Stimulated activated CD4-positive, alpha-beta T cell treated with anti-CD3 and anti-CD28 coated beads, Interleukin-12 subunit alpha, Interleukin-12 subunit beta, amount 100 ng/mL, for 24 hours (primary cell): ENCODE data around the gene MYH15.

Experiments
- DNase-seq, 2 experiments: peaks; one replicate each; pipeline ENCODE4 v3.0.0-alpha.2; 2020; ENCODE audit warnings: low read depth in 2 of 2

The MYH15 gene

DNA sequence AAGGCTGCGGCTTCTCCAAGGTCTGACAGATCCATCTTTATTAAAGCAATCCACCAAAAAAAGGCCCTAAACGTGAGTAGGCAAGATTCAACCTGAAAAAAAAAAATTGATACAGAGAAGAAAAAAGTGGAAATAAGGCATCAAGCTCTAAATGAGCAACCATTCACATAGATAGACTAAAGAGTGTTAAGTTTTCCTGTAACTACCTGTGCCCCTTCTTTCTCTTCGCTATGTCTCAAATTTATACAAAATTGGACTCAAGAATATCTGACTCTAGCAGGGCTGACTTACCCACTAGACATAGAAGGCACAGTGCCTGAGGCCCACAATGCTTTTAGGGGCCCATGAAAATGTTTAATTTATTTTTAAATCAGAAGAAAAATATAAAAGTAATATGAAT is at the start of gene MYH15:
Gene MYH15, minus strand, starts transcription at position 101 of the 400 bp plus-strand sequence. Its CDS starts 66 bp downstream, at position 35.
- DNase-seq = no peak

DNA sequence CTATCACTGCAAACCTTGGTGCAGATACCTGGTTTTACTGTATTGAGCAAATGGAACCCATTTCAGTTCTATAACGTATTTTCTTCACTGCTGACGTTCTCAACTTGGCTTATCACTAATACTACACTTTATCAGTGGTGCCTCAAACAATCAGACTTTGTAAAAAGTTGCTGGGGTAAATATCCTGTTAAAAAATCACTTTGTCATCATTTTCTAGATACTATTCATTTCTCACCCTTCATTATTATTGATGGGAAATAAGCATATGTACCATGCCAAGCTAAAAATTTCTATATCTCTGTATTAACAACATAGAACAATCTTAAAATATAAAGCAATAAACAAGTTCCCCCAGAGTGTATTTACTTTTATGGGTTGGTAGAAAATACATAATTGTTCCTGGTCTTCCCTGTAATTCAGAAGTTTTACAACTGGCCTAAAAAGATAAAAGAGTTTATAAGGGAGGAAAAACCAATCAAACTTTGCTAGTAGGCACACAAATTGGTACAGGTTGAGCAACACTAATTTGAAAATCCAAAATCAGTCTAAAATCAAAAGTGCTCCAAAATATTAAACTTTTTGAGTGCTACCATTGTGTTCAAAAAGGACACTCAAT is 45.7 kb upstream of the MYH15 start:
- DNase-seq = no peak

DNA sequence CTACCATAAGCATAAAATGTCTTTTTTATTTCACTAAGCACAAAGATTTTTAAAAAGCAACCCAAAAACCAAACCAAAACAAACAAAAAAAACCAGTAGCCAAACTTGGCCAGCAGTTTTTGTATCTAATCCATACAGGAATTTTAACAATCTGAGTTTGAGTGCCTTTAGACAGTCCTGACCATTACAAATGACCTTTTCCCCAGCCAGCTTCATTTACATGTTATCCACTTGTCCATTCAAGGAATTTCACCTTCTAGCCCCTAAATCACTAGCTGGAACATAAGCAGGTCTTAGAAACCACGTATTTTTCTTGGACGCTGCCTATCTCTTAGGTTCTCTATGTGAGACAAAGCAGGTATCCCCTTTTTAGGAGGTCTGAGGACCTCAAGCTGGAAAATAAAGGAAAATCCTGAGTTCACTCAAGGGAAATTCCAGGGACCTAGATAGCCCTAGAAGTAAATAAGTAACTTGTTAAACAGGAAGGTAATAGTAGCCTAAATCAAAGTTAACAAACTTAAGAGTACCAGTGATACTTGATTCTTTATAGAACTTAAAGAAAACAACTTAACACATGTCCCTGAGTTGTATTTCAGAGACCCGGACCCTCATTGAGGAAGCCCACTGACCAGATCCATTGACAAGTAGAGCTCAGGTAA is 44.6 kb upstream of the MYH15 start:
- DNase-seq = no peak

DNA sequence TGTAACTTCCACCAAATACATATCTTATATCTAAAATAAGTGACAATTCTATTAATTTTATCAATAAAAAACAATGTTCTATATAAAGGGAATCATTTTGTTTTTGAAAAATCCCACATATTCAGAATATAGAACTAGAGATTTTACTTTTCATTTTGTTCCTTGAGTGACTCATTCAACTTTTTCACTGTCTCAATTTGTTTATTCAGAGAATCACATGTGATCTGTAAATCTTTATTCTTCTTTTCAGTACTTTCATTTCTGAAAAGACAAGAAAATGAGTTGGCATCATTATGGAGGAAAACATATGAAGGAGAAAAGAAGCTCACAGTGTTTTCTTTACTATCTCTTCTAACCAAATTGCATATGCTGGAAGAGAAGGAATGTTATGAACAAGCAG is 43.8 kb upstream of the MYH15 start:
- no peak for DNase-seq

DNA sequence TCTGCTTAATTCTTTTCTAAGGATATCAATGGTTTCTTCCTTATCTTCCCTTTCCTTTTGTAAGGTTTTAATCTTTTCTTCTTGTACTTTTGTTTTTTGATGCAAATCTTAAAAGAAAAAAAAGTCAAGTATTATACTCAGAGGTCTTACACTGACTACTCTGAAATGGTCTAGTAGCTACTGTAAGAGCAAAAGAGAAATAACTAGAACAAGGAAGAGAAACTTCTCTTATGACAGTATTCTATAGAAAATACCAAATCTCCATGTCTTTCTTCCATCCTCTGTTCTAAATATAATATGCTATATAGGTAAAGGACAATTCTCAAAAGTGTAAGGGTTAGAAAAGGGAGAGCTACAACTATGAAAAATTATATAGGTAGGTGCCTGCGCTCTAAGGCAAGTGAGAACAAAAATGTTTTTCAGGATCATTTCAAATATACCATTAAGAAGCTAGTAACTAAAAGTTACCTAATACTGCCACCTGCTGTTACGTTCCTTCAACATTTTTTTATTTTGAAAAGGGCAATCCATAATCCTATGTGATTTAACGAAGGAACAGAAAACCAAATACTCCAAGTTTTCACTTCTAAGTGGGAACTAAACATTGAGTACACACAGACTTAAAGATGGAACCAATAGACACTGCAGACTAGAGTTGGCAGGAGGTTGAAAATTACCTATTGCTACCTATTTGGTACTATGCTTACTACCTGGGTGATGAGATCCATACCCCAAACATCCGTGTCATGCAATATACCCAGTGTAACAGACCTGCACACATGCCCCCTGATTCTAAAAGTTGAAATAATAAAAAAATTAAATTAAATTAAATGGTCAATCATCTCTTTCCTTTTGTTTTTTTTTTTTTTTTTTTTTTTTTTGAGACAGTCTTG is 42.1 kb upstream of the MYH15 start:
- DNase-seq = no peak

DNA sequence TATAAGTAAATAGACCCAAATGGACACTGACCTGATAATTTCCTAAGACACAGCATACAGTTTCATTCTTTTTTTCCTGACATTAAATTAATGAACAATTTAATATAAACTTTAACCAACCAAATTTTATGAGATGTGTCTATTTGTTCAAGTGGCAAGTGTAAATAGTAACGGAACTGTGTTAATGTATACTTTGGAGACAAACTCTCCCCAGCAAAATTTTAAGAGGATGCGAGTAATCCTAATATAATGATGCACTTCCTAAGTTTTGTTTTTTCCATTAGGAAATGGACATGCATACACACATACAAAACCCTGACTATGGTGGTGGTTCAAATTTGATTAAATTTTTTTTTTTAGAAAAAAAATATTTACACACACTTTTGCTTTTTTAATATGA is 38.5 kb upstream of the MYH15 start:
- no peak for DNase-seq

DNA sequence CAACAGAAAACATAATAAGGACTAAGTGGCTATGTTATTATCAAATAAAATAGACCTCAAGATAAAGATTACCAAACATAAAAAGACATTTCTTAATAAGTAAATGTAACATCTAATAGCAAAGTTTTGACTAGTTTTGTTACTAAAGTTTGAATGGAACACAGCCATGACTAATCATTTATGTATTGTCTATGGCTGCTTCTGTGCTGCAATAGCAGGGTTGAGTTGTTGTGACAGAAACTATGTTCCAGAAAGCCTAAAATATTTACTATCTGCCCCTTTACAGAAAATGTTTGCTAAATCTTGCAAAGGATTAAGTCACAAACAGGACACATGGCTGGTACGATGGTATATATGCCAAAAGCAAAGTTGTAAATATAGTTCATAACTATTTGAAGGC is 37.9 kb upstream of the MYH15 start:
- no peak for DNase-seq

DNA sequence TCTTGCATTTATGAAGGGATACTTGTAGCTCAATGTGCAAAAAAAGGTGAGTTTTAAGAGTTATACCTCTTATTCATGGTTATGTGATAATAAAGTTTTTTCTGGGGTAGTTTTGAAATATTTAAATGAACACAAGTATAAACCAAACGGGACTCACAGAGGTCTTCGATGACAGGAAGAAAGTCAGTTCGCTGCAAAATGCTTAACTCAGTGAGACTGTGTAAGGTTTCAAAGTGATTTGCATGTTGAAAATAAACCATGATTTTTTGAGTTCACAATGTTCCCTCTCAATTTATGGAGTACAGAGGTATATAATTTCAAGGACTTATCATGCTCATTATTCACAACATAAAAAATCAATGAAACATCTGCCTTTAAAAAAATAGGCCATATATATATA is 36.3 kb upstream of the MYH15 start:
- DNase-seq = no peak

DNA sequence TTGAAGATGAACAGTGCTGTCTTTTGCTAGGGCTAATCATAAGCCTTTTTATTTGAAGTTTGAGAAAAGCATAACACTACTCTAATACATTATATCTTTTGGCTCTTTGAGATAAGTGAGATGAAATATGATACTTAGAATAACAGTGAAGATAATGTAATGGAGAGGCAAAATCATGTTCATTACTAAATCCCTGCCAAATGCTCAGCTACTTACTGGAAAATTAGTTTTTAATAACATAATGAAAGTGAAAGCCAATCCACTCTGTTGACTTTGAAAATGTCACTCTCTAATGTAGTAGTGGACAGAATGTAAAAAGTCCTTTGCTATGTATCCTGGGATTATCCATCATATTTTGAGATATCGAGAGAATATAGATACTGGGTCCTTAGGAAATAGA is 35.9 kb upstream of the MYH15 start:
- no peak for DNase-seq

DNA sequence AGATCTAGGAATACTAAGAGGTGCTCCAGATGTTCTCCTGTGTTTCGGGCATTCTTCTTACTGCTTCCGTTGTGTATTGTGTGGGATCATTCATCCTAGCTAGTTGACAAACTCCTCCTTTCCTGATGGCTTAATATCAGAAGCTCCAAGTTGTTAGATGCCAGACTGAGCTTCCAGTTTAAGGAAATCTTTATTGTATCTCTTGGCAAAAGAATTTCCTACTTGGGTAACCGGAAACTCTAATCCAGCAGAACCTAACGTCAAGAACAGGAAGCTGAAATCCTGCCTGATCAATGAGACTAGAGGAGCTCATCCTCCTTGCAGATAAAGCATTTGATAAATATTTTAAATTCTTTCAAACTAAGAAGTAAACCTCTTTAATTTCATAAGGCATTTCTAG is 27.7 kb upstream of the MYH15 start:
- DNase-seq = no peak

DNA sequence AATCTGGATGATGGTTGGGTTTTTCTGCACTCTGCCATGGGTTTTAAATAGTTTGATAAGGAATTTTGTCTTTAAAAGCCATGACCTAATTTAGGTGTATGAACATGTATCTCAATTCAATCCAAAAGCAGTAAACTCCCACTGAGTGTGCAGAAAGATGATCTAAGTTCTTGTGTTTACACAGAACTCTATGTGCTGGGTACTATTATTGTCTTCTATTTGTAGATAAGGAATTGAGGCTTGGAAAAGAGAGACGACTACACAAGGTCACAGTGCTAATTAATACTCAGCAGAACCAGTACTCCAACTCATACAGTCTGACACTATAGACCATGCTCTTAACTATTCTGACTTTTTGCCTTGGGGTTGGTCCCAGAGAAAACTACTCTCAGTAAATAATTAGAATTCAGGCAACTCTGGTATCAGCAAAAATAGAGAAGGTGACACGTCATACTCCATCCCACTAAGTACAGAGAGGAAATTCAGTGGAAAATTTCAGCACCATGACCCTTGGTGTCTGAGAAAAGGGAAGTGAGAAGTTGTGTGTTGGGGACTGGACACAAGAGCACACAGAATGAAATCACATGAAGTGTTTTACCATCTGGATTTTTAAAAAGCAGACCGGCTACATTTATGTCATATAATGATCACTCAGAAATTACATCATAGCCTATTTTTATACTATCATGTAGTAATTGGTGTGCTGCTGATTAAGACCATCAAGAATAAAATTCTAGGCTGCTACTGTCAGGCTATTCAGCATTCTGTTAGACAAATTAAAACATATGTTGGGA is 18.3 kb upstream of the MYH15 start:
- no peak for DNase-seq

DNA sequence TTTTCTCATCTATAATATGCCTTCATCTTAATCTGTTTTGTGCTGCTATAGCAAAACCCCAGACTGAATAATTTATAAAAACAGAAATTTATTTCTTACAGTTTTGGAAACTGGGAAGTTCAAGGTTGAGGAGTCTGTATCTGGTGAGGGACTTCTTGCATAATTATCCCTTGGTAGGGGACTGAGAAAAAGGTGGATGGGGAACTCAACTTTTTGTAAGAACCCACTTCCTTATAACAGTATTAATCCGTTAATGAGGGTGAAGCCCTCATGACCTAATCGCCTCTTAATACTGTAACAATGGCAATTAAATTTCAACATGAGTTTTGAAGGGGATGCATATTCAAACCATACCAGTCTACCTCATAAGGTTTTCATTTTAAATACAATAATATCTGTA is 17.4 kb upstream of the MYH15 start:
- no peak for DNase-seq

DNA sequence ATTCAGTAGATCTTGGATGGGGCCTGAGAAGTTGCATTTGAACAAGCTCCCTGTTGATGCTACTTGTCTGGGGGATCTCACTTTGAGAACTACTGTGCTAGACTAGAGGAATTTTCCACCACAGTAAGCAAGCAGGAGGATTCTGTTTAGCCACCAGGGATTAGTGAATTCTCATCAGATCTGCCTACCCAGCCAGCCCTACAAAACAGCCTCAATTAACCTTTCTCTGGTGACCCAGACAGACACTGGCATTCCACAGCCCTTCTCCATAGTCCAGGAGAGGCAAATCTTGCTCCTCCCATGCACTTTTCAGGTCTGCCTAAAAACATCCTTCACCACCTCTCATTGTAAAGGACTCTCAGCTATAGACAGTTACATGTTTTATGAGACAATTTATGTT is 16.7 kb upstream of the MYH15 start:
- no peak for DNase-seq

DNA sequence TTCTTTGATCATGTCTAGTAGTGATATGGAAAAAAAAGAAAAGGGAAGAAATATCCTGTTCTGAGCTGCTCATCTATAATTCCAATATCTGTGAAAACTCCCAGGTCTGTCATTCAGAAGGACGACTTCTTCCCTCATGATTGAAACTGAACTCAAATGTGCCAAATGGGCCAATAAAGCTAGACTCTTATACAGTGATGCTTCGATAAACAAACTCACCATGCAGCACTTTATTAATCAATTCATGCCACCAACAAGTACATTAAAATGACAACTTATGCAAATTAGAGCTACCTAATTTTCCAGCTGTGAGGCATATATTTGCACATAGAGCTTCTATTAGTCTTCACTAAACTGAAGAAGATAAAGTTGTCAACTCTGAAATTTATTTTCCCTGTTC is 15.6 kb upstream of the MYH15 start:
- DNase-seq = no peak

DNA sequence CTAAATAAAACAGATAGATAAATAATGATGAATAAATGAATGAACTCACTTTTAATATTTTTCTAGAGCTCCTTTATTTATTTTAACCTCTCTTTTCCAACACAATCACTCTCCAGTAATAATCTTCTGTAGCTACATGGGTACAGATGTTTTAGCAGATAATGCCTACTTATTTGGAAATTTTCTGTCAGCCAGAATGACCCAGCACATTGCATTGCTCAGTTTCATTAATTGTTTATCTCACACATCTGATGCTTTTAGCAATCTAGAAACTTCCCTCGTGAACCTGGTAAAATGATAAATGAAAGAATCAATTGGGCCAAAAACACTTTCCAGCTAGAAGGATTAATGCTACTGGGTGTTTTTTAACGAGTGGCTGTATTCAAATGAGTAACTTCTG is 14.9 kb upstream of the MYH15 start:
- DNase-seq = no peak

DNA sequence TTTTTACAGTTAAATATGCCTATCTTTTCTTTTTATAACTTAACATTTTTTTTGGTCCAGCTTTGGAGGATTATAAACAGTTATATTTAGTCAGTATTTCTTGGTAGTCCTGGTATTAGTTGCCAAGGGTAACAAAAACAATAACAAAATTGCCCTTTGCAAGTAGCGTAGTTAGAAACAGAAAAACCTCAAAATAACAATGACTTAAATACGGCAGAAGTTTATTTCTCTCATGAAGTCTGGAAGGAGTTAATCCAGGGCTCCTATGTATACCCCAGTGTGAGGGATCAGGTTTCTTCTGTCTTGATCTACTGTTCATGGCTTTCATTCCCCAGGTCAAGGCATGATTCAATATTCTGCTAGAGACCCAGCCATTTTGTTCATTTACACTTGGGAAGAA is 14.1 kb upstream of the MYH15 start:
- no peak for DNase-seq

DNA sequence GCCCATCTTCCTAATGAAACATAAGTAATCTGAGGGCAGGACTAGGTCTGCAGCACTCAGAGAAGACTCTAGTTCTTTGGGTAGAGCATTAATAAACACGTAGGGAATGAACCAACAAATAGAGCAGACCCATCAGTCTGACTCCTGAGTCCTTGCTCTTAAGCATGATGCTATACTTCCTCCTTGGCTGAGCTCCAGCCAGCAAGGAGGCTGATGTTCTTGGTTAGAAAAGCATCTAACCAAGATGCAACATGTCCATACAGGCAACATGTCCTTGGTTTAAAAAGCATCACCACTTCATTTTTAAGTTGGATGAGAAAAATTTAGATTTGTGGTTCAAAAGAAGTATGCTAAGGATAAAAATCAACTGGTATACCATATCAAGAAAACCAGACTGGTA is 8.5 kb upstream of the MYH15 start:
- no peak for DNase-seq

DNA sequence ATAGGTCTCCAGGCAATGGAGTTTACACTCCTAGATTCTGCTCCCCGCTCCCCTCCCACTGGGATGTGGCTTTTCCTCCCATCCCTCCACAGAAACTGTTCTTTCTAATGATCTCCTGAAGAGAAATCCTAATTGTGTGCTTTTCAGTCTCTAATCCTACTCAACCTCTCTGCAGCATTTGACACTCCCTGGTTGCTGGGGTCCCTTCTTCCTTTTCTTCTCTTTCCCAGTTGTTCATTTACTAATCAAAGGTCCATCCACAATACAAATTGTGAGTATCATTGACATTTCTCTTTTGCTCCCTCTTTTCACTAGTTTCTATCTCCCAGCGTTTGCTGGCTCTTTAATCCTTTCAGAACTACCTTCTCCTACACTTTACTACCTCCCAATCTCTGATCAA is 6.5 kb upstream of the MYH15 start:
- DNase-seq = no peak

DNA sequence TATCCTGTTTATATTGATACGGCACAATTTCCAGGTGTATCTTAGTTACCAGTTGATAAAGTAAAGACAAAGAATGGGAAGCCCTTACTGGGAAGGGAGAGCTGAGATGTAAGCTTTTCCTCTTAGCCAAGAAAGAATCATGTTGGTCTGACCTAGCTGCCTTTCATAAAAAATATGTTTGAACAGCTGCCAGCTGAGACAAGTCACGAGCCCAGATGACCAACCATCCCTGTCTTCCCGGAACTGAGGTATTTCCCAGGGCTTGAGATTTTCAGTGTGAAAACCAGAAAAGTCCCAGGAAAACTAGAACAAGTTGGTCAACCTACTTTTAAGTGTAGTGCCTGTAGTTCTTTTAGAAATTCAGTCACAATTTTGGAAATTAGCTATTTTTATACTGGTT is 3.6 kb upstream of the MYH15 start:
- DNase-seq = no peak

DNA sequence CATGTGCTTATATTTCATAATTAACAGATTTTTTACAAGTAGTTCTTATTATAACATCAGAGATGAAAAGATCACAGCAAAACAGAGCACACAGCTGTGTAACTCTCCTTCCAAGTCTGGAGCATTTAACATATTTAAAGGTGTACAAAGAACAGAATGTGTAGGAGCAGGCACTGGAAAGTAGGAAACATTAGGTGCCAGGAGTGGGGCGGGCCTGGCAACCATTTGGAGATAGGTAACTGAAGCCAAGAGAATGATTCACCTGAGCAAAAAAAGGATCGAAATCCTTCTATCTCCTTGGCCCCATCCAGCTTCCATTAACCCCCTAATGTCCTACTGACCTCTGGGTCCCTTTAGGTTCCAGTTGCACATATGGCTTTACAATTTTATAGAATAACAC is 2.3 kb upstream of the MYH15 start:
- no peak for DNase-seq

DNA sequence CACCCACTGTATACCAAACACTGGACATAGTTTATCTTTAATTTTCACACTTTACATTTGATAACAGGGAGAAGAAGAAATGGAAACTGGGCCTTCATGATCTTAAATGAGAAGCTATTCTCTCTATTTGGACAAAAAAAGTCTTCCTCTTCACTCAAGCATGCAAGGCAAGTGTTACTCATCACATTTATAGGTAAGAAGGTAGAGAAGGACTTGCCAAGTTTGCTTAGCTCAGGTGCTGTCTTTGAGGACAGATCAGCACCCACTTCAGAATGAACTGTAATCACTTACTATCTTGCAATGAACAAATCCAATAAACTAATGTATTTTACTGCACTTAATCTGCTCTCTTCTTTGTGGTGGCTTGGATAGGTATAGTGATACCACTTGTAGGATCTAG is 1.1 kb upstream of the MYH15 start:
- no peak for DNase-seq

DNA sequence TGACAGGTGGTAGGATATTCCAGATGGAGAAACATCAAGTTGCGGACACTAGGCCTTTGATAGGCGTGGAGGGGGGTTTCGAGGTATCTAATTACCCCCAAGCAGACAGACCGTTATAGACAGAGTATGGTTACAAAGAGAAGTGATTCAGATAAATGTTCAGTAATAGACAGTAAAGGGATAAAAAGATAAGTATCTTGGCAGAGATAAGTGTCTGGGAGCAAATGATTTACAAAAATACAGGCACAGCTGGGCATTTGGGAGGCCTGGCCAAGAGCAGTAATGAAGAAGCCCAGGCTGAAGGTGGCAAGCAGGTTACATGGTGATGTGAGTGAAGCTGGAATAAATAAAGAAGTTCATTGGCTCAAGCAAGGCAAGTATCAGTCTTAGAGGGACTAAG is 659 bp upstream of the MYH15 start:
- DNase-seq = no peak
